HCT116 (cell line): ENCODE results near the gene SSU72. TPM values are rescaled to one million over a fixed set of nuclear protein-coding genes. Genes with fewer than 3 reads are reported as not detected.

Source experiments
- ATAC-seq: fragments of 200-7000 bp; cut with Tn5 transposase; 2 replicates; pipeline ENCODE4 v1.9.1; 2020; ENCODE audit warnings: mild to moderate bottlenecking, moderate library complexity
- BruUV-seq: library from RNA; stranded (reverse); fragments of 400-500 nt; replicated peaks from 2 replicates; lab custom pipeline; 2021; lab: Mats Ljungman, UMichigan
- CTCF ChIA-PET: fragments of 300-600 bp; sonication (Branson Sonifier 250); formaldehyde crosslinking; loops from one replicate; lab custom pipeline; 2021; ENCODE audit warnings: antibody characterized with exemption; lab: Charles Lee
- POLR2A ChIA-PET: fragments of 300-600, 350-600 bp; sonication (Branson Sonifier 250); formaldehyde crosslinking; loops from one replicate; lab custom pipeline; 2021; ENCODE audit warnings: antibody characterized with exemption; lab: Charles Lee
- RAD21 ChIA-PET, 2 experiments: fragments of 300-600 bp; sonication (Branson Sonifier 250); formaldehyde crosslinking; loops; one replicate each; lab custom pipeline; 2023; ENCODE audit warnings: low total read pairs in 2 of 2; ENCODE audit not compliant: uncharacterized antibody in 2 of 2, unreplicated experiment in 2 of 2, low non-redundant PET in 1 of 2; lab: Charles Lee
- DNase-seq: peaks from one replicate; pipeline ENCODE4 v3.0.0-alpha.2; 2010; ENCODE audit warnings: low read depth, low spot score
- H2AFZ ChIP-seq: fragments of 200-600 bp; shearing (Covaris generic), sonication (generic); 2 replicates; pipeline ENCODE4 v1.6.1; 2017; ENCODE audit warnings: low read depth, mixed run types, mixed read lengths, antibody characterized with exemption, low read length; ENCODE audit not compliant: poor library complexity, severe bottlenecking
- H3K27ac ChIP-seq: 2 replicates; pipeline ENCODE4 v1.5.1; 2012; ENCODE audit warnings: low read depth, low read length
- H3K27me3 ChIP-seq: fragments of 200-600 bp; sonication (generic); 2 replicates; pipeline ENCODE4 v1.6.1; 2016; ENCODE audit warnings: mixed run types, low read length, mixed read lengths; ENCODE audit not compliant: insufficient read depth
- H3K36me3 ChIP-seq, 2 experiments: fragments of 200-500 bp in 1 of 2; fragments of 200-600 bp in 1 of 2; sonication (Bioruptor generic) in 1 of 2; sonication (generic) in 1 of 2; 2 replicates each; pipeline versions ENCODE4 v1.5.1 to v1.6.1; 2014 to 2016; ENCODE audit warnings: low read length in 2 of 2, inconsistent platforms in 1 of 2, mixed read lengths in 1 of 2, mixed run types in 1 of 2; ENCODE audit not compliant: insufficient read depth in 2 of 2, control insufficient read depth in 1 of 2
- H3K4me1 ChIP-seq, 2 experiments: fragments of 200-600 bp in 1 of 2; sonication (generic) in 1 of 2; 2 replicates each; pipeline versions ENCODE4 v1.5.1 to v1.6.1; 2012 to 2017; ENCODE audit warnings: low read length in 2 of 2, inconsistent platforms in 1 of 2, mild to moderate bottlenecking in 1 of 2, mixed read lengths in 1 of 2, mixed run types in 1 of 2, moderate library complexity in 1 of 2; ENCODE audit not compliant: insufficient read depth in 2 of 2, control insufficient read depth in 1 of 2
- H3K4me2 ChIP-seq: fragments of 200-600 bp; sonication (generic); 2 replicates; pipeline ENCODE4 v1.6.1; 2017; ENCODE audit warnings: mixed run types, low read length, mixed read lengths
- H3K4me3 ChIP-seq, 2 experiments: fragments of 200-600 bp in 1 of 2; sonication (generic) in 1 of 2; replicated peaks in 1 of 2; 2 replicates each; pipeline ENCODE4 v1.5.1; 2011 to 2016; ENCODE audit warnings: low read length in 2 of 2, control low read depth in 1 of 2, low read depth in 1 of 2, mild to moderate bottlenecking in 1 of 2, mixed read lengths in 1 of 2, mixed run types in 1 of 2
- H3K79me2 ChIP-seq: fragments of 200-600 bp; sonication (generic); 2 replicates; pipeline ENCODE4 v1.6.1; 2017; ENCODE audit warnings: mild to moderate bottlenecking, mixed run types, low read length, moderate library complexity, mixed read lengths; ENCODE audit not compliant: insufficient read depth
- H3K9ac ChIP-seq: fragments of 200-600 bp; sonication (generic); 2 replicates; pipeline ENCODE4 v1.6.1; 2016; ENCODE audit warnings: low read length, mixed read lengths
- H3K9me2 ChIP-seq: fragments of 200-600 bp; sonication (generic), shearing (Covaris generic); 2 replicates; pipeline ENCODE4 v1.6.1; 2017; ENCODE audit warnings: mixed run types, mild to moderate bottlenecking, moderate library complexity; ENCODE audit not compliant: insufficient read depth
- H3K9me3 ChIP-seq, 2 experiments: fragments of 200-500 bp in 1 of 2; fragments of 200-600 bp in 1 of 2; sonication (Bioruptor generic) in 1 of 2; sonication (generic) in 1 of 2; 2 replicates each; pipeline ENCODE4 v1.6.1; 2014 to 2017; ENCODE audit warnings: low read length in 2 of 2, mixed read lengths in 2 of 2, inconsistent platforms in 1 of 2, low read depth in 1 of 2, mild to moderate bottlenecking in 1 of 2, mixed run types in 1 of 2, moderate library complexity in 1 of 2; ENCODE audit not compliant: control insufficient read depth in 1 of 2, insufficient read depth in 1 of 2
- H4K20me1 ChIP-seq: fragments of 200-600 bp; sonication (generic), shearing (Covaris generic); 2 replicates; pipeline ENCODE4 v1.6.1; 2017; ENCODE audit warnings: mixed run types, mild to moderate bottlenecking, moderate library complexity; ENCODE audit not compliant: insufficient read depth
- ATF3 ChIP-seq: IDR thresholded peaks from 2 replicates; pipeline ENCODE4 v1.6.1; 2012
- CBX3 ChIP-seq: IDR thresholded peaks from 2 replicates; pipeline ENCODE4 v1.6.1; 2012; ENCODE audit warnings: low read depth
- CEBPB ChIP-seq: IDR thresholded peaks from 2 replicates; pipeline ENCODE4 v1.6.1; 2012; ENCODE audit warnings: low read depth
- EGR1 ChIP-seq: IDR thresholded peaks from 2 replicates; pipeline ENCODE4 v1.6.1; 2012; ENCODE audit warnings: low read depth
- EZH2 ChIP-seq: fragments of 200-600 bp; sonication (generic); IDR thresholded peaks from 2 replicates; pipeline ENCODE4 v1.6.1; 2017; ENCODE audit warnings: antibody characterized with exemption, mixed run types
- EZH2phosphoT487 ChIP-seq: fragments of 200-600 bp; IDR thresholded peaks from 2 replicates; pipeline ENCODE4 v1.6.1; 2018; ENCODE audit warnings: antibody characterized with exemption, borderline replicate concordance
- POLR2A ChIP-seq: IDR thresholded peaks from 2 replicates; pipeline ENCODE4 v1.7.0; 2011; ENCODE audit warnings: borderline replicate concordance; ENCODE audit not compliant: insufficient read depth, insufficient read length; ENCODE audit errors: extremely low read depth
- POLR2AphosphoS5 ChIP-seq: IDR thresholded peaks from 2 replicates; pipeline ENCODE4 v1.6.1; 2011; ENCODE audit warnings: mild to moderate bottlenecking, low read depth, low read length, moderate library complexity
- RAD21 ChIP-seq: IDR thresholded peaks from 2 replicates; pipeline ENCODE4 v1.6.1; 2012; ENCODE audit warnings: low read depth, mild to moderate bottlenecking
- SIN3A ChIP-seq: IDR thresholded peaks from 2 replicates; pipeline ENCODE4 v1.6.1; 2012; ENCODE audit warnings: low read depth
- SP1 ChIP-seq: IDR thresholded peaks from 2 replicates; pipeline ENCODE4 v1.6.1; 2012; ENCODE audit warnings: low read depth
- SRF ChIP-seq: IDR thresholded peaks from 2 replicates; pipeline ENCODE4 v1.6.1; 2012; ENCODE audit warnings: low read depth
- TCF7L2 ChIP-seq: IDR thresholded peaks from 2 replicates; pipeline ENCODE4 v1.7.0; 2011; ENCODE audit warnings: borderline replicate concordance, inconsistent platforms; ENCODE audit not compliant: insufficient read depth, insufficient read length; ENCODE audit errors: extremely low read depth
- ZFX ChIP-seq: fragments of 450-650 bp; IDR thresholded peaks from 2 replicates; pipeline ENCODE4 v1.6.1; 2017
- intact Hi-C: fragments of 100-400 bp; cut with micrococcal nuclease; formaldehyde crosslinking; loops from 2 replicates; pipeline ENCODE4 v1.10.0; 2022
- total RNA-seq: library from RNA; stranded (reverse); gene quantifications from one replicate; pipeline ENCODE4 v1.2.1, GENCODE V29; 2021; ENCODE audit not compliant: unreplicated experiment
- TF ChIP-seq, protein P1 (sequence below), 3 experiments: fragments of 200-600 bp in 1 of 3; sonication (generic) in 1 of 3; IDR thresholded peaks in 2 of 3; conservative IDR thresholded peaks in 1 of 3; 2 replicates each; pipeline ENCODE4 v1.5.1; 2012 to 2017; ENCODE audit warnings: low read depth in 2 of 3, low read length in 2 of 3, antibody characterized with exemption in 1 of 3, borderline replicate concordance in 1 of 3, control low read depth in 1 of 3, mild to moderate bottlenecking in 1 of 3, mixed read lengths in 1 of 3, mixed run types in 1 of 3, moderate library complexity in 1 of 3; ENCODE audit not compliant: insufficient read depth in 1 of 3
- TF ChIP-seq, protein P2 (sequence below): IDR thresholded peaks from 2 replicates; pipeline ENCODE4 v1.6.1; 2011; ENCODE audit warnings: mild to moderate bottlenecking, low read length, moderate library complexity; ENCODE audit not compliant: insufficient replicate concordance; ENCODE audit errors: extremely low read depth
- TF ChIP-seq, protein P3 (sequence below): IDR thresholded peaks from 2 replicates; pipeline ENCODE4 v1.6.1; 2012

The SSU72 gene
- total RNA-seq, 1 experiment from 2014 or later = 134 TPM

DNA sequence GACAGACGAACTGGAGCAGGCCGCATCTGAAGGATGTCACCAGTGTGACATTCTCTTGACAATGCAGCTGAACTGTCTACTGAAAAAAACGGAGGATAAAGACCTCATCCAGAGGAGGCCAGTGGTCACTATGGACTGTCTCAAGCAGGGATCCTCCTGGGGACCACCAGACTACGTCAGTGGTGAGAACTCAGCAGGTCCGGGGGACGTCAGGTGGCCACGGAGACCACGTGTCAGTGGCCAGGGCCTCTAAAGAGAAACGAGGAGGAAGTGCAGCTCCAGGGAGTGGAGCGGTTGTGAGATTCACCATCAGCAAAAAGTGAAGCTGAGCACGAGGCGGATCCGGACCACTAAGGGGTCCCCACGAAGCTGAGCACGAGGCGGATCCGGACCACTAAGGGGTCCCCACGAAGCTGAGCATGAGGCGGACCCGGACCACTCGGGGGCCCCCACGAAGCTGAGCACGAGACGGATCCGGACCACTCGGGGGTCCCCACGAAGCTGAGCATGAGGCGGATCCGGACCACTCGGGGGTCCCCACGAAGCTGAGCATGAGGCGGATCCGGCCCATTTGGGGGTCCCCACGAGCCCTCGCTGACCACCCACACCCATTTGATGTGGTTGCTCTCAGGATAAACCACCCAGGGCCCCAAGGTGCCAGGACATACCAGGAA is 20.7 kb downstream of the SSU72 start:
- Histone ChIP-seq H2AFZ (no peak overlapping the region), H3K36me3 (peaks cover 0 to 3% of the 10 kb centered on the region in 2 experiments; a peak in 2 of 4 replicates), H3K9me2 (no peaks in the 10 kb centered on the region), H3K4me1 (peaks cover 0 to 16% of the 10 kb centered on the region in 2 experiments; a peak in 2 of 4 replicates), H3K79me2 (peaks cover 37% of the 10 kb centered on the region; the same call in 1 of the 2 replicates), H3K9me3 (no peaks in the 10 kb centered on the region), H3K27ac (no peak overlapping the region), H4K20me1 (no peaks in the 10 kb centered on the region), H3K4me3 (no peak overlapping the region), H3K27me3 (no peaks in the 10 kb centered on the region), H3K9ac (no peak overlapping the region), H3K4me2 (no peak overlapping the region)
- intact Hi-C loops = no loop called here
- no peak for TF ChIP-seq EZH2phosphoT487
- no peak for TF ChIP-seq CBX3
- ChIA-PET RAD21 (no interaction called here), POLR2A (no interaction called here), CTCF (no interaction called here)
- BruUV-seq = no TSS peak
- DNase-seq = no peak
- no peak for ATAC-seq

- Histone ChIP-seq H3K27me3 (no peaks in the 10 kb centered on the region), H3K36me3 (peaks cover 0 to 3% of the 10 kb centered on the region in 2 experiments; a peak in 2 of 4 replicates), H3K9me3 (no peaks in the 10 kb centered on the region), H3K4me3 (no peak overlapping the region), H3K9ac (no peak overlapping the region), H3K79me2 (peaks cover 31% of the 10 kb centered on the region; the same call in 1 of the 2 replicates), H3K4me1 (peaks cover 0 to 10% of the 10 kb centered on the region in 2 experiments; a peak in 2 of 4 replicates), H3K4me2 (no peak overlapping the region), H4K20me1 (no peaks in the 10 kb centered on the region), H3K27ac (no peak overlapping the region), H3K9me2 (no peaks in the 10 kb centered on the region), H2AFZ (no peak overlapping the region)
- DNase-seq (no peak), ATAC-seq (no peak)
- CTCF ChIA-PET = no interaction called here
- BruUV-seq = no TSS peak
- RAD21 ChIA-PET = no interaction called here
- POLR2A ChIA-PET = no interaction called here
- intact Hi-C loops = no loop called here
- TF ChIP-seq EGR1 = no peak
- no peak for TF ChIP-seq EZH2phosphoT487
- TF ChIP-seq SIN3A = no peak
- TF ChIP-seq, protein P1, sequence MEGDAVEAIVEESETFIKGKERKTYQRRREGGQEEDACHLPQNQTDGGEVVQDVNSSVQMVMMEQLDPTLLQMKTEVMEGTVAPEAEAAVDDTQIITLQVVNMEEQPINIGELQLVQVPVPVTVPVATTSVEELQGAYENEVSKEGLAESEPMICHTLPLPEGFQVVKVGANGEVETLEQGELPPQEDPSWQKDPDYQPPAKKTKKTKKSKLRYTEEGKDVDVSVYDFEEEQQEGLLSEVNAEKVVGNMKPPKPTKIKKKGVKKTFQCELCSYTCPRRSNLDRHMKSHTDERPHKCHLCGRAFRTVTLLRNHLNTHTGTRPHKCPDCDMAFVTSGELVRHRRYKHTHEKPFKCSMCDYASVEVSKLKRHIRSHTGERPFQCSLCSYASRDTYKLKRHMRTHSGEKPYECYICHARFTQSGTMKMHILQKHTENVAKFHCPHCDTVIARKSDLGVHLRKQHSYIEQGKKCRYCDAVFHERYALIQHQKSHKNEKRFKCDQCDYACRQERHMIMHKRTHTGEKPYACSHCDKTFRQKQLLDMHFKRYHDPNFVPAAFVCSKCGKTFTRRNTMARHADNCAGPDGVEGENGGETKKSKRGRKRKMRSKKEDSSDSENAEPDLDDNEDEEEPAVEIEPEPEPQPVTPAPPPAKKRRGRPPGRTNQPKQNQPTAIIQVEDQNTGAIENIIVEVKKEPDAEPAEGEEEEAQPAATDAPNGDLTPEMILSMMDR (IDR thresholded peaks at IDR 0.05 in 2 of 3, conservative IDR thresholded peaks at IDR 0.05 in 1 of 3; ENCODE audit: borderline replicate concordance in 1 of 3, insufficient read depth in 1 of 3, low read depth in 2 of 3, low read length in 2 of 3) = no peak
- no peak for TF ChIP-seq EZH2
- no peak for TF ChIP-seq ZFX
- TF ChIP-seq, protein P2, sequence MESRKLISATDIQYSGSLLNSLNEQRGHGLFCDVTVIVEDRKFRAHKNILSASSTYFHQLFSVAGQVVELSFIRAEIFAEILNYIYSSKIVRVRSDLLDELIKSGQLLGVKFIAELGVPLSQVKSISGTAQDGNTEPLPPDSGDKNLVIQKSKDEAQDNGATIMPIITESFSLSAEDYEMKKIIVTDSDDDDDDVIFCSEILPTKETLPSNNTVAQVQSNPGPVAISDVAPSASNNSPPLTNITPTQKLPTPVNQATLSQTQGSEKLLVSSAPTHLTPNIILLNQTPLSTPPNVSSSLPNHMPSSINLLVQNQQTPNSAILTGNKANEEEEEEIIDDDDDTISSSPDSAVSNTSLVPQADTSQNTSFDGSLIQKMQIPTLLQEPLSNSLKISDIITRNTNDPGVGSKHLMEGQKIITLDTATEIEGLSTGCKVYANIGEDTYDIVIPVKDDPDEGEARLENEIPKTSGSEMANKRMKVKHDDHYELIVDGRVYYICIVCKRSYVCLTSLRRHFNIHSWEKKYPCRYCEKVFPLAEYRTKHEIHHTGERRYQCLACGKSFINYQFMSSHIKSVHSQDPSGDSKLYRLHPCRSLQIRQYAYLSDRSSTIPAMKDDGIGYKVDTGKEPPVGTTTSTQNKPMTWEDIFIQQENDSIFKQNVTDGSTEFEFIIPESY = no peak
- TF ChIP-seq ATF3 = no peak
- TF ChIP-seq TCF7L2 = no peak
- TF ChIP-seq POLR2AphosphoS5 = no peak
- no peak for TF ChIP-seq POLR2A
- TF ChIP-seq CEBPB = no peak
- TF ChIP-seq SP1 = no peak
- no peak for TF ChIP-seq SRF
- no peak for TF ChIP-seq RAD21
- TF ChIP-seq, protein P3, sequence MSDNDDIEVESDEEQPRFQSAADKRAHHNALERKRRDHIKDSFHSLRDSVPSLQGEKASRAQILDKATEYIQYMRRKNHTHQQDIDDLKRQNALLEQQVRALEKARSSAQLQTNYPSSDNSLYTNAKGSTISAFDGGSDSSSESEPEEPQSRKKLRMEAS = no peak
- no peak for TF ChIP-seq CBX3
Observed at GRCh38 chr1:1552263-1552639, 22.4 kb downstream of the SSU72 start.
